SKM-1 (cell line): Measurements from ENCODE around the gene NRP2.

Source experiments
- DNase-seq: peaks from one replicate; lab custom pipeline; 2025; ENCODE audit not compliant: unreplicated experiment; lab: John Stamatoyannopoulos, UW

Gene NRP2

GRCh38 chr2:205706769-205707381, 24.6 kb downstream of the NRP2 start:
- peak; percentile 82 for DNase-seq

- no peak for DNase-seq
Observed at GRCh38 chr2:205708231-205708631, 25.9 kb downstream of the NRP2 start.

- no peak for DNase-seq
Observed at GRCh38 chr2:205709319-205709718, 27.0 kb downstream of the NRP2 start.

GRCh38 chr2:205712508-205712907, 30.2 kb downstream of the NRP2 start:
- DNase-seq = no peak

- DNase-seq = no peak
Observed at GRCh38 chr2:205713086-205713485, 30.8 kb downstream of the NRP2 start.

- peak; percentile 36 for DNase-seq
Observed at GRCh38 chr2:205714058-205714776, 31.9 kb downstream of the NRP2 start.

GRCh38 chr2:205714789-205715720, 32.8 kb downstream of the NRP2 start:
- no peak for DNase-seq

- no peak for DNase-seq
Observed at GRCh38 chr2:205715831-205716525, 33.7 kb downstream of the NRP2 start.

GRCh38 chr2:205717175-205717846, 35.0 kb downstream of the NRP2 start:
- no peak for DNase-seq

GRCh38 chr2:205717999-205718398, 35.7 kb downstream of the NRP2 start:
- DNase-seq = no peak

- no peak for DNase-seq
Observed at GRCh38 chr2:205719847-205720246, 37.5 kb downstream of the NRP2 start.

- DNase-seq = no peak
Observed at GRCh38 chr2:205720451-205720902, 38.2 kb downstream of the NRP2 start.

- no peak for DNase-seq
Observed at GRCh38 chr2:205721057-205721449, 38.8 kb downstream of the NRP2 start.

GRCh38 chr2:205722283-205722918, 40.1 kb downstream of the NRP2 start:
- DNase-seq = no peak

- no peak for DNase-seq
Observed at GRCh38 chr2:205723179-205723578, 40.9 kb downstream of the NRP2 start.

GRCh38 chr2:205725059-205725458, 42.8 kb downstream of the NRP2 start:
- DNase-seq = no peak

- no peak for DNase-seq
Observed at GRCh38 chr2:205726506-205726905, 44.2 kb downstream of the NRP2 start.

- no peak for DNase-seq
Observed at GRCh38 chr2:205727174-205727573, 44.9 kb downstream of the NRP2 start.

GRCh38 chr2:205728366-205728765, 46.1 kb downstream of the NRP2 start:
- no peak for DNase-seq

GRCh38 chr2:205730191-205730590, 47.9 kb downstream of the NRP2 start:
- no peak for DNase-seq
